IMR-90 (cell line): ENCODE results near the gene LOXL4. TPM values are rescaled to one million over a fixed set of nuclear protein-coding genes. Genes with fewer than 3 reads are reported as not detected.

Experiments used
- ATAC-seq: fragments of 200-7000 bp; cut with Tn5 transposase; 2 replicates; pipeline ENCODE4 v1.9.1; 2020; ENCODE audit warnings: low read depth, mild to moderate bottlenecking, moderate library complexity
- BruUV-seq: library from RNA; stranded (reverse); fragments of 400-500 nt; replicated peaks from 2 replicates; lab custom pipeline; 2021; lab: Mats Ljungman, UMichigan
- CTCF ChIA-PET: fragments of 300-600 bp; formaldehyde crosslinking; extraction: SDS; loops from one replicate; lab custom pipeline; 2021; ENCODE audit warnings: antibody characterized with exemption; lab: Yijun Ruan, JAX
- POLR2A ChIA-PET: fragments of 300-600 bp; sonication (Branson Sonifier 250); formaldehyde crosslinking; loops from one replicate; lab custom pipeline; 2022; ENCODE audit warnings: antibody characterized with exemption; ENCODE audit not compliant: unreplicated experiment; lab: Charles Lee
- DNase-seq: peaks from one replicate; pipeline ENCODE4 v3.0.0; 2013
- H2AFZ ChIP-seq: replicated peaks from 2 replicates; pipeline ENCODE3; 2013; ENCODE audit warnings: low read length, mild to moderate bottlenecking; ENCODE audit not compliant: poor library complexity
- H2AK5ac ChIP-seq: 2 replicates; pipeline ENCODE4 v1.6.1; 2013; ENCODE audit warnings: low read depth, low read length, inconsistent platforms
- H2AK9ac ChIP-seq: replicated peaks from 2 replicates; pipeline ENCODE3; 2013; ENCODE audit warnings: mild to moderate bottlenecking, low read depth, low read length, moderate library complexity; ENCODE audit not compliant: poor library complexity
- H2BK120ac ChIP-seq: 2 replicates; pipeline ENCODE4 v1.6.1; 2013; ENCODE audit warnings: low read depth, low read length, inconsistent platforms
- H2BK15ac ChIP-seq: 3 replicates; pipeline ENCODE4 v1.6.1; 2013; ENCODE audit warnings: low read depth, low read length, inconsistent platforms
- H2BK20ac ChIP-seq: 2 replicates; pipeline ENCODE4 v1.6.1; 2013; ENCODE audit warnings: low read depth, mild to moderate bottlenecking, inconsistent platforms, low read length, moderate library complexity
- H2BK5ac ChIP-seq: 2 replicates; pipeline ENCODE4 v1.6.1; 2013; ENCODE audit warnings: mild to moderate bottlenecking, low read depth, low read length, inconsistent platforms; ENCODE audit not compliant: poor library complexity, severe bottlenecking
- H3K14ac ChIP-seq: replicated peaks from 2 replicates; pipeline ENCODE4 v1.6.1; 2013; ENCODE audit warnings: low read depth, low read length, inconsistent platforms
- H3K18ac ChIP-seq: 2 replicates; pipeline ENCODE4 v1.6.1; 2013; ENCODE audit warnings: low read depth, low read length, control low read depth
- H3K23ac ChIP-seq: 2 replicates; pipeline ENCODE4 v1.6.1; 2013; ENCODE audit warnings: low read depth, low read length, inconsistent platforms
- H3K27ac ChIP-seq: 2 replicates; pipeline ENCODE4 v1.5.1; 2013; ENCODE audit warnings: mild to moderate bottlenecking, control low read depth, low read length; ENCODE audit not compliant: insufficient read depth
- H3K27me3 ChIP-seq: 2 replicates; pipeline ENCODE4 v1.6.1; 2013; ENCODE audit warnings: low read length; ENCODE audit not compliant: control insufficient read depth, insufficient read depth
- H3K36me3 ChIP-seq: 2 replicates; pipeline ENCODE4 v1.6.1; 2013; ENCODE audit warnings: low read length, mixed read lengths; ENCODE audit not compliant: control insufficient read depth, insufficient read depth
- H3K4ac ChIP-seq: 2 replicates; pipeline ENCODE4 v1.6.1; 2013; ENCODE audit warnings: low read depth, low read length, inconsistent platforms
- H3K4me1 ChIP-seq: 2 replicates; pipeline ENCODE4 v1.6.1; 2013; ENCODE audit warnings: low read length, mixed read lengths; ENCODE audit not compliant: control insufficient read depth, insufficient read depth
- H3K4me2 ChIP-seq: 2 replicates; pipeline ENCODE4 v1.6.1; 2013; ENCODE audit warnings: low read depth, mild to moderate bottlenecking, control low read depth, low read length, moderate library complexity
- H3K4me3 ChIP-seq: 2 replicates; pipeline ENCODE4 v1.5.1; 2013; ENCODE audit warnings: low read depth, mild to moderate bottlenecking, control low read depth, low read length, moderate library complexity; ENCODE audit not compliant: insufficient read depth
- H3K56ac ChIP-seq: 2 replicates; pipeline ENCODE4 v1.6.1; 2013; ENCODE audit warnings: low read length, inconsistent platforms; ENCODE audit not compliant: insufficient read depth; ENCODE audit errors: extremely low read depth
- H3K79me1 ChIP-seq, 2 experiments: 2 replicates each; pipeline ENCODE4 v1.6.1; 2013; ENCODE audit warnings: low read length in 2 of 2, inconsistent platforms in 1 of 2, low read depth in 1 of 2
- H3K9ac ChIP-seq: 2 replicates; pipeline ENCODE4 v1.6.1; 2013; ENCODE audit warnings: low read depth, low read length, control low read depth
- H3K9me1 ChIP-seq: 2 replicates; pipeline ENCODE4 v1.6.1; 2013; ENCODE audit warnings: low read length, inconsistent platforms; ENCODE audit not compliant: insufficient read depth
- H3K9me3 ChIP-seq: 2 replicates; pipeline ENCODE4 v1.6.1; 2013; ENCODE audit warnings: low read length; ENCODE audit not compliant: control insufficient read depth, insufficient read depth
- H4K20me1 ChIP-seq: 2 replicates; pipeline ENCODE4 v1.6.1; 2013; ENCODE audit warnings: low read length, inconsistent platforms; ENCODE audit not compliant: insufficient read depth
- H4K5ac ChIP-seq: 2 replicates; pipeline ENCODE4 v1.6.1; 2013; ENCODE audit warnings: mild to moderate bottlenecking, low read depth, low read length, control low read depth
- H4K8ac ChIP-seq, 2 experiments: 2 replicates each; pipeline ENCODE4 v1.6.1; 2013; ENCODE audit warnings: low read depth in 2 of 2, low read length in 2 of 2, control low read depth in 1 of 2, inconsistent platforms in 1 of 2
- H4K91ac ChIP-seq: 2 replicates; pipeline ENCODE4 v1.6.1; 2013; ENCODE audit warnings: low read depth, low read length, inconsistent platforms; ENCODE audit not compliant: insufficient read depth
- CEBPB ChIP-seq: IDR thresholded peaks from 2 replicates; pipeline ENCODE4 v1.6.1; 2012; ENCODE audit warnings: low read depth, low read length, improper control_type of control experiment
- MXI1 ChIP-seq: IDR thresholded peaks from 2 replicates; pipeline ENCODE4 v1.6.1; 2012; ENCODE audit warnings: low read depth, mild to moderate bottlenecking, low read length, moderate library complexity, borderline replicate concordance
- NFE2L2 ChIP-seq: fragments of 150-350 bp; IDR thresholded peaks from 2 replicates; pipeline ENCODE4 v1.6.1; 2016; ENCODE audit warnings: low read depth, mild to moderate bottlenecking, low read length
- POLR2A ChIP-seq: IDR thresholded peaks from 2 replicates; pipeline ENCODE4 v1.6.1; 2012; ENCODE audit warnings: mild to moderate bottlenecking, low read depth, low read length
- RAD21 ChIP-seq: IDR thresholded peaks from 2 replicates; pipeline ENCODE4 v1.6.1; 2012; ENCODE audit warnings: low read length, improper control_type of control experiment
- RFX5 ChIP-seq: IDR thresholded peaks from 2 replicates; pipeline ENCODE4 v1.8.0; 2012; ENCODE audit warnings: low read depth, mild to moderate bottlenecking, low read length, moderate library complexity
- SMC3 ChIP-seq: fragments of 150-350 bp; IDR thresholded peaks from 2 replicates; pipeline ENCODE4 v1.6.1; 2016; ENCODE audit warnings: low read depth, mild to moderate bottlenecking, antibody characterized with exemption, low read length, moderate library complexity
- WGBS, 2 experiments: methylation state at CpG; one replicate each; pipeline versions ENCODE4 v1.1.5 to v1.1.7; 2013; ENCODE audit warnings: missing lambda C conversion rate in 2 of 2; ENCODE audit not compliant: insufficient read length in 1 of 2; ENCODE audit errors: extremely low coverage in 2 of 2; 5-methylcytosine and 5-hydroxymethylcytosine counted together
- dilution Hi-C: fragments of 300-500 bp; cut with HindIII; formaldehyde crosslinking; loops from one replicate; pipeline ENCODE4 v1.14.3; 2018; ENCODE audit warnings: low sequenced_read_pairs; ENCODE audit not compliant: unreplicated experiment
- in situ Hi-C: fragments of 300-500 bp; cut with MboI; formaldehyde crosslinking; loops from 3 replicates; pipeline ENCODE4 v1.14.3; 2019; ENCODE audit warnings: low sequenced_read_pairs, inconsistent platforms, mixed read lengths
- intact Hi-C: fragments of 100-400 bp; cut with micrococcal nuclease; formaldehyde crosslinking; loops from 2 replicates; pipeline ENCODE4 v1.10.0; 2022
- polyA plus RNA-seq, 3 experiments: library from polyadenylated mRNA; depleted of rRNA; stranded (reverse); fragments of >200 nt; gene quantifications; 2 replicates each; pipeline ENCODE4 v1.2.3, GENCODE V29; 2012; ENCODE audit warnings: low replicate concordance in 1 of 3
- total RNA-seq: library from RNA; depleted of rRNA; stranded (reverse); fragments of >200 nt; gene quantifications from 2 replicates; pipeline ENCODE4 v1.2.3, GENCODE V29; 2012

The LOXL4 gene
- total and polyA plus RNA-seq, 2 of the 4 experiments (the other 2 are of a cell fraction), result 20.8 to 26.7 TPM

- dilution Hi-C loops, result no loop called here
- ATAC-seq, result no peak
- no CpG with 5 or more reads among the region's 1 CpG for WGBS, 2 experiments
Observed at GRCh38 chr10:98212196-98212595, 55.8 kb downstream of the LOXL4 start.

More at GRCh38 chr10:98212196-98212595, 55.8 kb downstream of the LOXL4 start:
- intact Hi-C loops, result no loop called here
- in situ Hi-C loops, result no loop called here
- Histone ChIP-seq H2BK120ac (no peak overlapping the region), H2BK5ac (no peak overlapping the region), H3K9ac (no peak overlapping the region), H3K9me3 (no peaks in the 10 kb centered on the region), H4K5ac (no peak overlapping the region), H3K4me2 (no peak overlapping the region), H2BK15ac (no peak overlapping the region), H2AK9ac (no peak overlapping the region), H3K18ac (no peak overlapping the region), H3K27ac (no peak overlapping the region), H3K14ac (no peak overlapping the region), H3K27me3 (no peaks in the 10 kb centered on the region), H2AK5ac (no peak overlapping the region), H3K23ac (no peak overlapping the region), H2BK20ac (no peak overlapping the region), H4K8ac (no peak overlapping the region), H3K79me1 (peaks cover 25 to 35% of the 10 kb centered on the region in 2 experiments), H3K56ac (no peak overlapping the region), H3K9me1 (0 out of 2 replicates have a peak, but pooled peaks cover 2% of the 10 kb centered on the region), H4K91ac (no peak overlapping the region), H3K36me3 (peaks cover 8% of the 10 kb centered on the region), H4K20me1 (no peaks in the 10 kb centered on the region; the same call in 1 of the 2 replicates), H3K4me1 (no peaks in the 10 kb centered on the region), H3K4me3 (no peak overlapping the region), H3K4ac (no peak overlapping the region), H2AFZ (no peak overlapping the region)
- BruUV-seq, result no TSS peak
- ChIA-PET POLR2A (no interaction called here), CTCF (no interaction called here)
- no peak for TF ChIP-seq CEBPB
- no peak for TF ChIP-seq RFX5
- no peak for TF ChIP-seq SMC3
- TF ChIP-seq RAD21, result no peak
- no peak for TF ChIP-seq NFE2L2
- TF ChIP-seq MXI1, result no peak
- TF ChIP-seq POLR2A, result no peak
- DNase-seq, result no peak
